ENCODE results near the gene RAE1. TPM values are rescaled to one million over a fixed set of nuclear protein-coding genes. Genes with fewer than 3 reads are reported as not detected.

RAE1 gene
- total RNA-seq, 1 donor from 2014 or later, result 14.9 TPM

DNA sequence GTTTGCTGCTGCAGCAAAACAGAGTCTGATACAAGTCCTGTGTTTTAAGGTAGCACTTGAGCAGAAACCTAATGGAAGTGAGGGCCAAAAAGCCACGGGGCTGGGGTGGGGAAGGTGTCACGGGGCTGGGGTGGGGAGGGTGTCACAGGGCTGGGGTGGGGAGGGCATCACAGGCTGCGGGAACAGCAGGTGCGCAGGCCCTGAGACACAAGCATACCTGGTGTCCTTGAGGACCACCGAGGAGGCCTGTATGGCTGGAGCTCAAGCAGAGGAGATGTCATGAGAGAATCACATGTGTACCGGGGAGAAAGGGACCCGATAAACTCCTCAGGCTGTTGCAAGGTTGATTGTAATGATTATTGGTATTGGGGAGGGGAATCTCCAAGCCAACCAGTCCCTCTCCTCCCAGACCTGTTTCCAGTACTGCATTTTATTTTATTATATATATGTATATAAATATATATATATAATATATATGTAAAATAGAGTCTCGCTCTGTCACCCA is 35.0 kb upstream of the RAE1 start:
- intact Hi-C loops (cut with DNase I), result no loop called here
- Histone ChIP-seq H3K4me3 (no peak overlapping the region), H3K36me3 (no peaks in the 10 kb centered on the region), H3K9me3 (no peaks in the 10 kb centered on the region), H3K27ac (no peak overlapping the region), H3K4me1 (no peaks in the 10 kb centered on the region), H3K27me3 (no peaks in the 10 kb centered on the region)
- no peak for ATAC-seq
- no peak for TF ChIP-seq CTCF (IDR thresholded peaks at IDR 0.05)
- no peak for DNase-seq

- intact Hi-C loops (cut with DNase I), result no loop called here
- Histone ChIP-seq H3K27ac (no peak overlapping the region), H3K27me3 (peaks cover 6% of the 10 kb centered on the region), H3K4me1 (no peaks in the 10 kb centered on the region), H3K36me3 (no peaks in the 10 kb centered on the region), H3K4me3 (no peak overlapping the region), H3K9me3 (no peaks in the 10 kb centered on the region)
- TF ChIP-seq CTCF (IDR thresholded peaks at IDR 0.05), result no peak
- DNase-seq (no peak), ATAC-seq (no peak)
These were observed 34.3 kb upstream of the RAE1 start for GRCh38 chr20:57316795-57317201.

- ATAC-seq (no peak), DNase-seq (no peak)
- Histone ChIP-seq H3K27ac (no peak overlapping the region), H3K27me3 (peaks cover 9% of the 10 kb centered on the region), H3K36me3 (no peaks in the 10 kb centered on the region), H3K4me3 (no peak overlapping the region), H3K9me3 (no peaks in the 10 kb centered on the region), H3K4me1 (no peaks in the 10 kb centered on the region)
- no peak for TF ChIP-seq CTCF (IDR thresholded peaks at IDR 0.05)
- intact Hi-C loops (cut with DNase I), result no loop called here
These were observed 33.7 kb upstream of the RAE1 start for GRCh38 chr20:57317316-57317788.

- no peak overlapping the region for H3K4me3 ChIP-seq
- no peaks in the 10 kb centered on the region for H3K4me1 ChIP-seq
- H3K27ac ChIP-seq, result no peak overlapping the region
- intact Hi-C loops (cut with DNase I), result no loop called here
- DNase-seq (no peak), ATAC-seq (no peak)
- H3K36me3 ChIP-seq, result no peaks in the 10 kb centered on the region
- no peak for TF ChIP-seq CTCF (IDR thresholded peaks at IDR 0.05)
- peaks cover 9% of the 10 kb centered on the region for H3K27me3 ChIP-seq
- no peaks in the 10 kb centered on the region for H3K9me3 ChIP-seq
These were observed 33.2 kb upstream of the RAE1 start for GRCh38 chr20:57317789-57318371.

DNA sequence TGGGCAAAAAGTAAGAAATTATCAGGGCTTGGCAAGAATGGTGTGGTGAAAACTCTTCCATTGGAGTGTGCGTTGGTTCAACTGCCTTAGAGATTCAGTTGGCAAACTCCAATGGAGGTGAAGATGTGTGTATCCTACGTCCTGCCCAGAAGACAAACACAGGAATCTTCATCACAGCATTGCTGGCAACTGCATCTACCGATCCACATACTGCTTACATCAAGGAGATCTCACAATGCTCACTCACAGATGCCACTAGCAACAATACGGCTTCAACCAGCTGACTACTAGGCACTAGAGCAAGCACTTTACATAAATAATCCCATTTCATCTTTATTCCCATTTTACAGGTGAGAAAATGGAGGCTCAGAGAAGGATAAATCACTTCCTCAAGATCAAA is 31.5 kb upstream of the RAE1 start:
- intact Hi-C loops (cut with DNase I), result no loop called here
- DNase-seq (no peak), ATAC-seq (no peak)
- Histone ChIP-seq H3K27me3 (peaks cover 12% of the 10 kb centered on the region), H3K27ac (no peak overlapping the region), H3K4me3 (no peak overlapping the region), H3K9me3 (no peaks in the 10 kb centered on the region), H3K36me3 (no peaks in the 10 kb centered on the region), H3K4me1 (no peaks in the 10 kb centered on the region)
- TF ChIP-seq CTCF (IDR thresholded peaks at IDR 0.05), result no peak

- no peaks in the 10 kb centered on the region for H3K9me3 ChIP-seq
- ATAC-seq (no peak), DNase-seq (no peak)
- no peaks in the 10 kb centered on the region for H3K4me1 ChIP-seq
- H3K27ac ChIP-seq, result no peak overlapping the region
- no peaks in the 10 kb centered on the region for H3K36me3 ChIP-seq
- intact Hi-C loops (cut with DNase I), result no loop called here
- peaks cover 12% of the 10 kb centered on the region for H3K27me3 ChIP-seq
- H3K4me3 ChIP-seq, result no peak overlapping the region
- no peak for TF ChIP-seq CTCF (IDR thresholded peaks at IDR 0.05)
These were observed 30.7 kb upstream of the RAE1 start for GRCh38 chr20:57320358-57320757.
